Transverse colon (tissue), 4 donors: ENCODE results near the gene ENPP6.

Experiments used
- EP300 ChIP-seq: sonication (generic); formaldehyde crosslinking; IDR thresholded peaks from one replicate; pipeline ENCODE4 v1.6.1; 2017; ENCODE audit warnings: antibody characterized with exemption, low read depth
- POLR2A ChIP-seq: fragments of 450-650 bp; IDR thresholded peaks from one replicate; pipeline ENCODE4 v1.6.1; 2016; ENCODE audit warnings: antibody characterized with exemption, mild to moderate bottlenecking, moderate library complexity
- POLR2AphosphoS5 ChIP-seq, 3 donors: sonication (generic); formaldehyde crosslinking; IDR thresholded peaks; one replicate each; pipeline ENCODE4 v1.6.1; 2016; ENCODE audit warnings: antibody characterized with exemption in 3 of 3
- TF ChIP-seq, protein P1 (sequence below), 5 experiments: fragments of 200-600 bp in 3 of 5; fragments of 450-650 bp in 2 of 5; sonication (generic) in 3 of 5; IDR thresholded peaks; 1 replicate in 2 of 5; 2 replicates in 3 of 5; pipeline ENCODE4 v1.5.1; 2016 to 2017; ENCODE audit warnings: antibody characterized with exemption in 5 of 5, inconsistent platforms in 3 of 5, mild to moderate bottlenecking in 2 of 5, moderate library complexity in 1 of 5

GRCh38 chr4:184102927-184103326 is 114.7 kb downstream of the ENPP6 start:
- TF ChIP-seq EP300 (no peak), POLR2A (no peak), POLR2AphosphoS5 (IDR thresholded peaks at IDR 0.05) (no peak)
- TF ChIP-seq, protein P1, sequence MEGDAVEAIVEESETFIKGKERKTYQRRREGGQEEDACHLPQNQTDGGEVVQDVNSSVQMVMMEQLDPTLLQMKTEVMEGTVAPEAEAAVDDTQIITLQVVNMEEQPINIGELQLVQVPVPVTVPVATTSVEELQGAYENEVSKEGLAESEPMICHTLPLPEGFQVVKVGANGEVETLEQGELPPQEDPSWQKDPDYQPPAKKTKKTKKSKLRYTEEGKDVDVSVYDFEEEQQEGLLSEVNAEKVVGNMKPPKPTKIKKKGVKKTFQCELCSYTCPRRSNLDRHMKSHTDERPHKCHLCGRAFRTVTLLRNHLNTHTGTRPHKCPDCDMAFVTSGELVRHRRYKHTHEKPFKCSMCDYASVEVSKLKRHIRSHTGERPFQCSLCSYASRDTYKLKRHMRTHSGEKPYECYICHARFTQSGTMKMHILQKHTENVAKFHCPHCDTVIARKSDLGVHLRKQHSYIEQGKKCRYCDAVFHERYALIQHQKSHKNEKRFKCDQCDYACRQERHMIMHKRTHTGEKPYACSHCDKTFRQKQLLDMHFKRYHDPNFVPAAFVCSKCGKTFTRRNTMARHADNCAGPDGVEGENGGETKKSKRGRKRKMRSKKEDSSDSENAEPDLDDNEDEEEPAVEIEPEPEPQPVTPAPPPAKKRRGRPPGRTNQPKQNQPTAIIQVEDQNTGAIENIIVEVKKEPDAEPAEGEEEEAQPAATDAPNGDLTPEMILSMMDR (IDR thresholded peaks at IDR 0.05) = no peak
